ENCODE measurements around the gene ZNF322.

ZNF322 gene

GRCh38 chr6:26629359-26629758 is 30.2 kb downstream of the ZNF322 start:
- no peak for DNase-seq (ENCODE audit: low spot score)
- ChIA-PET CTCF (no interaction called here), POLR2A (ENCODE audit: low non-redundant PET) (no interaction called here)
- no peak overlapping the region for H3K27ac ChIP-seq
- no peak for TF ChIP-seq CTCF (conservative IDR thresholded peaks at IDR 0.05; ENCODE audit: low read depth)

GRCh38 chr6:26627843-26628242 is 31.7 kb downstream of the ZNF322 start:
- DNase-seq (ENCODE audit: low spot score) = no peak
- ChIA-PET CTCF (no interaction called here), POLR2A (ENCODE audit: low non-redundant PET) (no interaction called here)
- H3K27ac ChIP-seq = no peak overlapping the region
- no peak for TF ChIP-seq CTCF (conservative IDR thresholded peaks at IDR 0.05; ENCODE audit: low read depth)

DNA sequence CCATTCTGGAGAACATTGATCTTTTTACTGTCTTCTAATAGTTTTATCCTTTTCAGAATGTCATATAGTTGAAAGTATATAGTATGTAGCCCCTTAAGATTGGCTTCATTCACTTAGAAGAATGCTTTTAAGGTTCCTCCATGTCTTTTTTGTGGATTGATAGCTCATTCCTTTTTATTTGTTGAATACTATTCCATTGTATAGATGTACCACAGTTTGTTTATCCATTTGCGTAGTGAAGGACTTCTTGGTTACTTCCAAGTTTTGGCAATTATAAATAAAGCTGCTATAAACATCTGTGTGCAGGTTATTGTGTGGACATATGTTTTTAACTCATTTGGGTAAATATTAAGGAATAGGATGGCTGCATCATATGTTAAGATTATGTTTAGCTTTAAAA is 35.0 kb downstream of the ZNF322 start:
- no peak for TF ChIP-seq CTCF (conservative IDR thresholded peaks at IDR 0.05; ENCODE audit: low read depth)
- no peak overlapping the region for H3K27ac ChIP-seq
- ChIA-PET CTCF (interaction anchor here (1.0 kb wide), 1 partner anchor 454 kb away, joined by 4 read pairs; no protein-coding TSS in a partner anchor), POLR2A (ENCODE audit: low non-redundant PET) (no interaction called here)
- DNase-seq (ENCODE audit: low spot score) = no peak

DNA sequence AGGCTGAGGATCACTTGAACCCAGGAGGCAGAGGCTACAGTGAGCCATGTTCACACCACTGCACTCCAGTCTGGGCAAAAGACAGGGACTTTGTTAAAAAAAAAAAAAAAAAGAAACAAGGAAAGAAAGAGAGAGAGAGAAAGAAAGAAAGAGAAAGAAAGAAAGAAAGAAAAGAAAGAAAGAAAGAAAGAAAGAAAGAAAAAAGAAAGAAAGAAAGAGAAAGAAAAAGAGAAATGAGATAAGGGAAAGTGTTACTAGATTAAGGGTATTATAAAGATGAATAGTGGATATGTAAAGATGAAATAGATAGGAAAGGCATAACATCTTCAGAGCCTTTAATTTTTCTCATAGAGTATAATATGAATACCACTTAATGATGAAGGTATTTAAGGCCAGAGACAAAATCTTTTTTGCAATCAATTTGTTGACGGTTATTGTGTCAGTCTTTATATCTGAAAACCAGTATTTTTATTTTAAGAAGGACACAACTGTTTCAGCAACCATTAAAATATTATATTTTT is 36.1 kb downstream of the ZNF322 start:
- CTCF ChIA-PET = no interaction called here
- no peak for TF ChIP-seq CTCF (conservative IDR thresholded peaks at IDR 0.05; ENCODE audit: low read depth)
- DNase-seq (ENCODE audit: low spot score) = no peak
- no peak overlapping the region for H3K27ac ChIP-seq
- POLR2A ChIA-PET (ENCODE audit: low non-redundant PET) = no interaction called here

- POLR2A ChIA-PET (ENCODE audit: low non-redundant PET) = no interaction called here
Observed at GRCh38 chr6:26613689-26614683, 45.6 kb downstream of the ZNF322 start.

DNA sequence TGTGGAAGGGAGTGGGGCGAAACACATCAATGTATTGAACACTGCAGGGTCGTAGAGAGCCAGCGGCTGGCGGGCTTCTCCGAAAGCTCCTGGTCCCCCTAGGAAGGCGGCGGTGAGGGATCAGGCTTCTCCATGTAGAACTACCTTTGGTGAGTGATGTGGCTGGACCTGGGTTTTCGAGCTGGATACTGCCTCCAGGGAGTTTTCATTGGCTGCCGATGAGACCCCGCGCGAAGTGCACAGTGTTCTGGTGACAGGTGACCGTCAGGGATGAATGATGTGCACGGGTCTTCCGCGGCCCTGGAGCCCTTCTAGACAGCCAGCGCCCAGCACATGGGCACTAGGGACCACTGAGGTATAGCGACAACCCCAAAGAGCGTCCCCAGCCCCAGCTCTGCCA is 46.3 kb downstream of the ZNF322 start:
- no peak overlapping the region for H3K27ac ChIP-seq
- POLR2A ChIA-PET (ENCODE audit: low non-redundant PET) = no interaction called here
- no peak for TF ChIP-seq CTCF (conservative IDR thresholded peaks at IDR 0.05; ENCODE audit: low read depth)
- CTCF ChIA-PET = no interaction called here
- DNase-seq (ENCODE audit: low spot score) = no peak

More at GRCh38 chr6:26613689-26614683, 45.6 kb downstream of the ZNF322 start:
- no peak for DNase-seq (ENCODE audit: low spot score)
- no peak overlapping the region for H3K27ac ChIP-seq
- CTCF ChIA-PET = no interaction called here
- no peak for TF ChIP-seq CTCF (conservative IDR thresholded peaks at IDR 0.05; ENCODE audit: low read depth)
